Measurements from ENCODE around the gene MAGI1.

Gene MAGI1

GRCh38 chr3:65907232-65908130, 131.2 kb downstream of the MAGI1 start:
- DNase-seq (ENCODE audit: low read depth), result no peak

GRCh38 chr3:65905771-65906170, 132.9 kb downstream of the MAGI1 start:
- no peak for DNase-seq (ENCODE audit: low read depth)
- H3K4me3 ChIP-seq (ENCODE audit: low read length), result no peak overlapping the region
- TF ChIP-seq, protein P1, sequence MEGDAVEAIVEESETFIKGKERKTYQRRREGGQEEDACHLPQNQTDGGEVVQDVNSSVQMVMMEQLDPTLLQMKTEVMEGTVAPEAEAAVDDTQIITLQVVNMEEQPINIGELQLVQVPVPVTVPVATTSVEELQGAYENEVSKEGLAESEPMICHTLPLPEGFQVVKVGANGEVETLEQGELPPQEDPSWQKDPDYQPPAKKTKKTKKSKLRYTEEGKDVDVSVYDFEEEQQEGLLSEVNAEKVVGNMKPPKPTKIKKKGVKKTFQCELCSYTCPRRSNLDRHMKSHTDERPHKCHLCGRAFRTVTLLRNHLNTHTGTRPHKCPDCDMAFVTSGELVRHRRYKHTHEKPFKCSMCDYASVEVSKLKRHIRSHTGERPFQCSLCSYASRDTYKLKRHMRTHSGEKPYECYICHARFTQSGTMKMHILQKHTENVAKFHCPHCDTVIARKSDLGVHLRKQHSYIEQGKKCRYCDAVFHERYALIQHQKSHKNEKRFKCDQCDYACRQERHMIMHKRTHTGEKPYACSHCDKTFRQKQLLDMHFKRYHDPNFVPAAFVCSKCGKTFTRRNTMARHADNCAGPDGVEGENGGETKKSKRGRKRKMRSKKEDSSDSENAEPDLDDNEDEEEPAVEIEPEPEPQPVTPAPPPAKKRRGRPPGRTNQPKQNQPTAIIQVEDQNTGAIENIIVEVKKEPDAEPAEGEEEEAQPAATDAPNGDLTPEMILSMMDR (IDR thresholded peaks at IDR 0.05; ENCODE audit: insufficient read depth, low read depth, low read length, missing control alignments), result no peak

More at GRCh38 chr3:65907232-65908130, 131.2 kb downstream of the MAGI1 start:
- no peak overlapping the region for H3K4me3 ChIP-seq (ENCODE audit: low read length)
- TF ChIP-seq, protein P1 (IDR thresholded peaks at IDR 0.05; ENCODE audit: insufficient read depth, low read depth, low read length, missing control alignments), result no peak

DNA sequence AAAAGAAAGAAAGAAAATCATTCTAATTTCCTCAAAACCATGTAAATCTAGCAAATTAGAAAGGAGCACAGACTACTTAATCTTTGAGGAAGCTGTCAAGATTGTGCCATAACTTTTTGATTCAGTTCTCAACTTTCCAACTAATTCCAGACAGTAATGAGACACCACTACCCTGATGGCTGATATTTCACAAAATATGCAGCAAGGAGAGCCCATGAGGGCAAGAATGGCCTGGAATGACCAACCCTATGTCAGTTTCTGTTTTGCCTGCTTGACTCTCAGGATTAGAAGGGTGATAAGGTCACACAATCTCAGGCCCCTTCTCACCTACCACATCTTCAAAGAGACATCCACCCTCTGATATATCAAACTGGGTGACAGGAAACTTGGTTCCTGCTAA, 134.7 kb downstream of the MAGI1 start:
- TF ChIP-seq, protein P1 (IDR thresholded peaks at IDR 0.05; ENCODE audit: insufficient read depth, low read depth, low read length, missing control alignments), result no peak
- no peak overlapping the region for H3K4me3 ChIP-seq (ENCODE audit: low read length)
- DNase-seq (ENCODE audit: low read depth), result no peak

DNA sequence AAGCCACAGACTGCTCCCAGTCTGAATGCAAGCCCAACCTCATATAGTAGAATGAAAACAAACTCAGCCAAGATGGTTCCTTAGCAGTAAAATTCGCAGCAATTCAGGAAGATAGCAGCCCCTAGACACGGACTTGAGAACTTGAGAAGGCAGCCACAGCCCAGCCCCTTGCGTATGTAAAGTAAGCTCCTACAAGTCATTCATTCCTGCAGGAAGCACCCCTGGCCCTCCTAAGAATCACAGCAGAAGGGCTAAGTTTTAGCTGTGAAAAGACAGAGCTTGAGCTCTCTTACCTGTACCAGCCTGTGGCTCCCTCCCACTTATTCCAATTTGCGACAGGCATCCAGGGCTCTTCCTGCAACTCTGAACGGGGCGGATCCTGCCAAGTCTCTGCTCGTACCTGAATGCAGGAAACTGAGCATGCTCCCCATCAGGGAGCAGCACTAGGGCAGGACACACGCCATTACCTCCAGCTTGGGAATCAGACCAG, 136.4 kb downstream of the MAGI1 start:
- TF ChIP-seq, protein P1 (IDR thresholded peaks at IDR 0.05; ENCODE audit: insufficient read depth, low read depth, low read length, missing control alignments), result peak; percentile 14
- H3K4me3 ChIP-seq (ENCODE audit: low read length), result peak overlapping the region; percentile 55
- DNase-seq (ENCODE audit: low read depth), result peak; percentile 85

DNA sequence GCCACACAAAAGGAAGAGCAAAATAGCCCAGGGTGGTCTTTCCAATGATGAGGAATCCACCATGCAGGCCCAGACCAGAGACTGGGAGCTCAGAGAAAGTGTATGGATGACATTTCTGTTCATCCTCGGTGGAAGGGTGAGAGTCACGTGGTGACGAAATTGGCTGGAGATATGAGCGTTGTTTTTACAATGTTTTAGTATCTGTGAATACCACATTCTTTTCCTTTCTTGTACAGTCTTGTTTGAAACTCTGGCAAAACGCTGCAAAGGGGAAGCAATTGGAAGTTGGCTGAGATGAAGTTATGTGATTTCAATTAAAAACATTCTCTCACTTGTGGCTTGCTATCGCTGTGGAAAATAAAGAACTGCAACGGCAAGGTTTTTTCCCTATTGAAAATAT, 137.5 kb downstream of the MAGI1 start:
- TF ChIP-seq, protein P1 (IDR thresholded peaks at IDR 0.05; ENCODE audit: insufficient read depth, low read depth, low read length, missing control alignments), result no peak
- DNase-seq (ENCODE audit: low read depth), result peak; percentile 52
- H3K4me3 ChIP-seq (ENCODE audit: low read length), result peak overlapping the region; percentile 55

GRCh38 chr3:65899226-65899625, 139.5 kb downstream of the MAGI1 start:
- TF ChIP-seq, protein P1 (IDR thresholded peaks at IDR 0.05; ENCODE audit: insufficient read depth, low read depth, low read length, missing control alignments), result no peak
- DNase-seq (ENCODE audit: low read depth), result no peak
- no peak overlapping the region for H3K4me3 ChIP-seq (ENCODE audit: low read length)

Data from epithelial cell of esophagus (primary cell).